Thyroid gland (tissue), 4 donors: ENCODE results near the gene SPATA9.

Experiments used
- POLR2A ChIP-seq, 2 donors: fragments of 450-650 bp; IDR thresholded peaks; one replicate each; pipeline ENCODE4 v1.6.1; 2017; ENCODE audit warnings: antibody characterized with exemption in 2 of 2, mild to moderate bottlenecking in 2 of 2, moderate library complexity in 1 of 2
- TF ChIP-seq, protein P1 (sequence below), 6 experiments: fragments of 200-600 bp in 3 of 6; fragments of 450-650 bp in 3 of 6; sonication (generic) in 3 of 6; IDR thresholded peaks; one replicate each; pipeline ENCODE4 v1.5.1; 2016 to 2019; ENCODE audit warnings: antibody characterized with exemption in 6 of 6, mild to moderate bottlenecking in 2 of 6, inconsistent platforms in 1 of 6, moderate library complexity in 1 of 6

GRCh38 chr5:95615164-95615467 is 67.7 kb downstream of the SPATA9 start:
- TF ChIP-seq, protein P1, sequence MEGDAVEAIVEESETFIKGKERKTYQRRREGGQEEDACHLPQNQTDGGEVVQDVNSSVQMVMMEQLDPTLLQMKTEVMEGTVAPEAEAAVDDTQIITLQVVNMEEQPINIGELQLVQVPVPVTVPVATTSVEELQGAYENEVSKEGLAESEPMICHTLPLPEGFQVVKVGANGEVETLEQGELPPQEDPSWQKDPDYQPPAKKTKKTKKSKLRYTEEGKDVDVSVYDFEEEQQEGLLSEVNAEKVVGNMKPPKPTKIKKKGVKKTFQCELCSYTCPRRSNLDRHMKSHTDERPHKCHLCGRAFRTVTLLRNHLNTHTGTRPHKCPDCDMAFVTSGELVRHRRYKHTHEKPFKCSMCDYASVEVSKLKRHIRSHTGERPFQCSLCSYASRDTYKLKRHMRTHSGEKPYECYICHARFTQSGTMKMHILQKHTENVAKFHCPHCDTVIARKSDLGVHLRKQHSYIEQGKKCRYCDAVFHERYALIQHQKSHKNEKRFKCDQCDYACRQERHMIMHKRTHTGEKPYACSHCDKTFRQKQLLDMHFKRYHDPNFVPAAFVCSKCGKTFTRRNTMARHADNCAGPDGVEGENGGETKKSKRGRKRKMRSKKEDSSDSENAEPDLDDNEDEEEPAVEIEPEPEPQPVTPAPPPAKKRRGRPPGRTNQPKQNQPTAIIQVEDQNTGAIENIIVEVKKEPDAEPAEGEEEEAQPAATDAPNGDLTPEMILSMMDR (IDR thresholded peaks at IDR 0.05), result no peak
- TF ChIP-seq POLR2A (IDR thresholded peaks at IDR 0.05), result no peak
